NB4 (cell line): ENCODE measurements around the gene ACTN3.
"Not testable (repeated sequence)": the region's sequence is repeated elsewhere in the genome, so short reads cannot be mapped to it uniquely, and the experiment has no call there.

ENCODE experiments used
- DNase-seq: peaks from one replicate; pipeline ENCODE4 v3.0.0; 2010; ENCODE audit warnings: low read depth
- H3K4me3 ChIP-seq: one replicate; pipeline ENCODE4 v1.5.1; 2011; ENCODE audit warnings: mild to moderate bottlenecking, low read depth, low read length, moderate library complexity
- CTCF ChIP-seq: IDR thresholded peaks from one replicate; pipeline ENCODE4 v1.5.1; 2012; ENCODE audit warnings: low read depth, low read length
- MYC ChIP-seq: IDR thresholded peaks from 2 replicates; pipeline ENCODE4 v1.6.1; 2011; ENCODE audit warnings: low read depth, low read length
- POLR2A ChIP-seq: IDR thresholded peaks from 2 replicates; pipeline ENCODE4 v1.6.1; 2011; ENCODE audit warnings: mild to moderate bottlenecking; ENCODE audit not compliant: insufficient read length; ENCODE audit errors: extremely low read depth
- TF ChIP-seq, protein P1 (sequence below): IDR thresholded peaks from 2 replicates; pipeline ENCODE4 v1.6.1; 2011; ENCODE audit warnings: low read depth, low read length

Gene ACTN3

DNA sequence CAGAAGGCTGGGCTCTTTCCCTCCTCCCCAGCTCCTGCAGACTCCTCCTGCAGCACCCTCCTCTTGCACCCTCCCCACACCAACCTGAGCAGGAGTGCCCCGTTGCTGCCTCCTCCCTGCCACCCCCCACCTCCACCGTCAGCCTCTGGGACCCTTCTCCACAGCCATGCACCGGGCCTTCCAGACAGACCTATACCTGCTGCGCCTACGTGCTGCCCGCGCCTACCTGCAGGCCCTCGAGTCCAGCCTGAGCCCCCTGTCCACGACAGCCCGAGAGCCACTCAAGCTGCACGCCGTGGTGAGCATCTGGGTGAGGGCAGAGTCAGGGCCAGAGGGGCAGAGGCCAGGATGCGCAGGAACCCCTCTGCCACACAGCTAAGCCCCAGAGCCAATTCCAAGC is 17.0 kb upstream of the ACTN3 start:
- TF ChIP-seq, protein P1, sequence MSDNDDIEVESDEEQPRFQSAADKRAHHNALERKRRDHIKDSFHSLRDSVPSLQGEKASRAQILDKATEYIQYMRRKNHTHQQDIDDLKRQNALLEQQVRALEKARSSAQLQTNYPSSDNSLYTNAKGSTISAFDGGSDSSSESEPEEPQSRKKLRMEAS, result no peak
- TF ChIP-seq MYC (no peak), POLR2A (no peak)
- no peak overlapping the region for H3K4me3 ChIP-seq
- DNase-seq, result no peak

DNA sequence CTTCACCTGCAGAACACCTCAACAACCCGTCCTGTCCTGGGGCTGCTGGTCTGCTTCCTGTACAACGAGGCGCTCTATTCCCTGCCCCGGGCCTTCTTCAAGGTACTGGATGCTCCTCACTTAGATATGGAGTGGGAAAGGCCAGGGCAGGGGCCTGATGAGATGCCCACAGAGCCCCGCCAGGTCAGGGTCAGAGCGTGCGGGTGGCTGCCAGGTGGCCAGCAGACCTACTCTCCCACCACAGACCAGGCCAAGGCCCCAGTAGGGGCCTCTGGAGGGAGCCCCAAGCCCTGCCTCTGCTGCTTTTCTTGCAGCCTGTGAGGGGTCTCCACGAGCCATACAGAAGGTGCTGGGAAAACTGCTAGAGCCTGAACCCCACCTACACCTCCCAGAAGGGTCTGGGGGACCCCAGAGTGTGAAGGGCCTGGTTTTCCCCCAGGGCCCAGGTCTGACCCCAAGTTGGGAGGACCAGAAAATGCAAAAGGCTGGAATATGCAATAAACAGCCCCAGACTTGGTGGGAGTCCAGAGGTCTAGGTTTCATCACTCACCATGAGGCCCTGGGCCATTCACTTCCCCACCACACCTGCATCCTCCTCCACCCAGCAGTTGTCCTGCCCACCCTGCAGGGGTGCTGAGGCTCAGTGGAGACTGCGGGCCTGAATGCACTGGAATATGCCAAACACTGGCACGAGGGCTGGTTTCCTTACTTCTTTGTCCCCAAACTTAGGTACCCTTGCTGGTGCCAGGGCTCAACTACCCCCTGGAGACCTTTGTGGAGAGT is 15.6 kb upstream of the ACTN3 start:
- H3K4me3 ChIP-seq, result no peak overlapping the region
- DNase-seq, result no peak
- TF ChIP-seq MYC (no peak), POLR2A (no peak), CTCF (no peak)
- TF ChIP-seq, protein P1, result no peak

- TF ChIP-seq, protein P1, result no peak
- TF ChIP-seq MYC, result no peak
- no peak for TF ChIP-seq POLR2A
- no peak for TF ChIP-seq CTCF
- H3K4me3 ChIP-seq, result no peak overlapping the region
- DNase-seq, result no peak
Measured at GRCh38 chr11:66531841-66532240, 14.9 kb upstream of the ACTN3 start.

GRCh38 chr11:66532784-66533183 is 13.9 kb upstream of the ACTN3 start:
- no peak for DNase-seq
- TF ChIP-seq POLR2A (no peak), MYC (no peak), CTCF (no peak)
- TF ChIP-seq, protein P1, result no peak
- H3K4me3 ChIP-seq, result no peak overlapping the region

DNA sequence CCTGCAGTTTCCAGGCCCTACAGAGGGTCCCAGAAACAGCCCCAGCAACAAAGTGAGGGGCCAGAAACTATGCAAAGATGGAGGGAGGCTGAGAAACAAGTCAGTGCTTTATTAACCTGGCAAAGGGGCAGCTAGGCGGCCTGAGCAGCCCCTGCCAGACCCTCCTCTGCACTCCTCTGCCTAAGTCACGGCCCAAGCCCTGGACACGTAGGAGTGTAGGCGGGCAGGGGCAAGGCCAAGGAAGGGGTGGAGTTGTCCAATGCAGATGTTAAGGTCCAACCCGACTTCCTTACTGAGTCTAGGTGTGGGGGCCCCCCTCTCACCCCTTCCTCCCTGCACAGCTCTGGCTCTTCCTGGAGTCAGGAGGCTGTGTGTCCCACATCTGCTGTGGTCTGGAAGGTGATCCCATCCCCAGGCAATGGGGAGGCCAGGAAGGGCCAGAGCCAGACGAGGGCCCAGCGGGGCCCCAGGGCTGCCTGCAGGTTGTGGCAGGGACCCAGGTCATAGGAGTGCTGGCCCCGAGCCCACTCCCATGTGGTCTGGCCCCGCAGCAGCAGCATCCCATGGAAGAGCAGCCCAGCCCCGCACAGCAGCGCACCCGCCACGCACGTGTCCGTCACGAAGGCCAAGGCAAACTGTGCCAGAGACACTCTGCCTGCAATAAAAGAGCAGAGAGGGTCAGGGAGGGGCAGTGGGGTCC is 7.4 kb upstream of the ACTN3 start:
- DNase-seq, result no peak
- TF ChIP-seq CTCF (no peak), POLR2A (no peak), MYC (no peak)
- TF ChIP-seq, protein P1, result no peak

DNA sequence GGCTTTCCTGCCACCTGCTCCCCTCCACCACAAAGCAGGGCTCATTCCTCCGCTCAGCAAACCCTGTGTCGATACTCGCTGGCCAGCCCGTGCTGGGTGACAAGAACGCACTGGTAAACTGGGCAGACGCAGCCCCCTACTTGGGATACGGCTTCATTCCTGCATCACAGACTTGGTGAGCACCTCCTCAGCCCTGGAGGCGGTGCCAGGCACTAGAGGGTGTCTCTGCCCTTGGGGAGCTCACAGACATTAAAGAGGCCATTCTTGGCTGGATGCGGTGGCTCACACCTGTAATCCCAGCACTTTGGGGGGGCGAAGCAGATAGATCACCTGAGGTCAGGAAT is 6.9 kb upstream of the ACTN3 start:
- no peak overlapping the region for H3K4me3 ChIP-seq
- TF ChIP-seq CTCF (no peak), MYC (no peak), POLR2A (no peak)
- TF ChIP-seq, protein P1, result no peak
- no peak for DNase-seq

More for the DNA sequence above, 7.4 kb upstream of the ACTN3 start:
- no peak overlapping the region for H3K4me3 ChIP-seq

DNA sequence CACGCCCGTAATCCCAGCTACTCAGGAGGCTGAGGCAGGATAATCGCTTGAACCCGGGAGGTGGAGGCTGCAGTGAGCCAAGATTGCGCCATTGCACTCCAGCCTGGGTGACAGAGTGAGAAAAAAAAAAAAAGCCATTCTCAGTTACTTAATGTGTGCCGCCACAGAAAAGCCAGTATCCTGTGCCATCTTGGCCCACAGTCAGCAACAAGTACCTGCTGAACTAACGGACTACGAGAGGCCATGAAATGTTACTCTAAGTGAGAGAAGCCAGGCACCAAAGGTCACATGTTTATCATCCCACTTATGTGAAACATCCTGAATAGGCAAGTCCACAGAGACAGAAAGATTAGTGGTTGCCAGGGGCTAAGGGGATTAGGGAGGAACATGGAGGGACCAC is 6.1 kb upstream of the ACTN3 start:
- not testable (repeated sequence) for H3K4me3 ChIP-seq
- peak; percentile 21 for DNase-seq
